ENCODE results near the gene RABAC1. TPM values are rescaled to one million over a fixed set of nuclear protein-coding genes. Genes with fewer than 3 reads are reported as not detected.

RABAC1 gene
- total and polyA plus RNA-seq, 2 of the 4 experiments (the other 2 are of a cell fraction), result 117 to 276 TPM

DNA sequence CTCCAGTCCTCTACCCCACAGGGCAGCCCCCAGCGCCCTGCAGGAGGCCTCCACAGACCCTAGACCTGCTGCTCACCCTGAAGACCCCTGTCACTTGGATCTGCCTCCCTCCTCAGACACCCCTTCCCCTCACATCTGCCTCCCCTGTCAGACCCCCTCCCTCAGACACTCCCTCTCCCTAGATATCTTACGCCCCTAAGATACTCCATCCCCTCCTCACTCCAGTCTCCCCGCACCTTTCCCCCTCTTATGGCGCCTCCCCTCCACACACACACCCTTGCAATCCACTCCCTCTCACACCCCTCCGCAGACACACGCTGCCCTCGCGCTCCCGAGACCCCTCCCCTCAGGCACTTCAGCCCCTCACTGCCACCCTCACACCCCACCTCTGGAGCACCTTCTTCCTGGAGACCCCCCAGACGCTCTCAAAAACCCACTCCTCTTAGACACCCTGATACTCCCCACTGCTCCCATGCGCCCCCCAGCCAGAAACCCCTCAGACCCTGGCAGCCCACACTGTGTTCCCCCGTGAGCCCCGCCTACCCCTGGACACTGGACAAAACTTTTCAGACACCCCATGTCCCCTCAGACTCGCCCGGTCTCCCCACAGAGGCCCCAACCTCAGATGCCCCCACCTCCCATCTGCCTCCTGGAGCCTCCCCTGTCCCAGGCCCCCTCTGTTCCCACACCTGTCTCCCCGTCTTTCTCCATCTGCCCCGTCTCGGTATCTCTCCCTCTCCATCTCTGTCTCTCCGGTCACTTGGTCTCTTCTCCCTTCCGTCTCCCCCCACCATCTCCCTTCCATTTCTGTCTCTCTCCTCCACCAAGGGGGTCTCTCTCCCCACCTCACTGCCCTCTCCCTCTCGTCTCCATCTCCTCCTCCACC, 45.3 kb downstream of the RABAC1 start:
- Histone ChIP-seq H4K91ac (ENCODE audit: insufficient read depth, low read depth, low read length) (no peak overlapping the region), H2AFZ (replicated peaks; ENCODE audit: low read length, poor library complexity) (no peak overlapping the region), H2BK20ac (ENCODE audit: low read depth, low read length) (no peak overlapping the region), H3K23ac (ENCODE audit: low read depth, low read length) (no peak overlapping the region), H3K9ac (ENCODE audit: low read depth, low read length) (no peak overlapping the region), H2BK15ac (ENCODE audit: low read depth, low read length) (no peak overlapping the region), H3K4me3 (ENCODE audit: insufficient read depth, low read depth, low read length) (no peak overlapping the region), H2BK120ac (ENCODE audit: low read depth, low read length) (no peak overlapping the region), H3K36me3 (ENCODE audit: control insufficient read depth, insufficient read depth, low read length) (no peaks in the 10 kb centered on the region), H3K9me3 (ENCODE audit: control insufficient read depth, insufficient read depth, low read length) (no peaks in the 10 kb centered on the region), H2BK5ac (ENCODE audit: low read depth, low read length, poor library complexity, severe bottlenecking) (no peak overlapping the region), H3K14ac (replicated peaks; ENCODE audit: low read depth, low read length) (no peak overlapping the region), H3K18ac (ENCODE audit: low read depth, low read length) (no peak overlapping the region), H4K8ac (ENCODE audit: low read depth in 2 of 2, low read length in 2 of 2) (no peak overlapping the region), H3K27ac (ENCODE audit: insufficient read depth, low read length) (no peak overlapping the region), H3K27me3 (ENCODE audit: control insufficient read depth, insufficient read depth, low read length) (peaks cover 72% of the 10 kb centered on the region), H3K4me1 (ENCODE audit: control insufficient read depth, insufficient read depth, low read length) (0 out of 2 replicates have a peak, but pooled peaks cover 2% of the 10 kb centered on the region), H2AK5ac (ENCODE audit: low read depth, low read length) (no peak overlapping the region), H4K5ac (ENCODE audit: low read depth, low read length) (no peak overlapping the region), H3K4me2 (ENCODE audit: low read depth, low read length) (no peak overlapping the region), H3K56ac (ENCODE audit: extremely low read depth, insufficient read depth, low read length) (no peak overlapping the region), H3K79me1 (ENCODE audit: low read depth in 1 of 2, low read length in 2 of 2) (no peaks in the 10 kb centered on the region), H2AK9ac (replicated peaks; ENCODE audit: low read depth, low read length, poor library complexity) (no peak overlapping the region), H3K4ac (ENCODE audit: low read depth, low read length) (no peak overlapping the region), H3K9me1 (ENCODE audit: insufficient read depth, low read length) (peaks cover 8% of the 10 kb centered on the region), H4K20me1 (ENCODE audit: insufficient read depth, low read length) (peaks cover 28% of the 10 kb centered on the region)
- in situ Hi-C loops (cut with MboI; ENCODE audit: low sequenced_read_pairs) (no loop called here), dilution Hi-C loops (cut with HindIII; ENCODE audit: low sequenced_read_pairs, unreplicated experiment) (no loop called here), intact Hi-C loops (cut with micrococcal nuclease) (no loop called here)
- ChIA-PET CTCF (no interaction called here), POLR2A (ENCODE audit: unreplicated experiment) (no interaction called here)
- no peak for ATAC-seq (ENCODE audit: low read depth)
- BruUV-seq (replicated peaks), result no TSS peak
- 4% methylated on average over 16 of the region's 21 CpGs; no CpG with 5 or more reads in 1 of the 2 experiments for WGBS, 2 experiments (ENCODE audit: extremely low coverage in 2 of 2, insufficient read length in 1 of 2)
- no peak for DNase-seq
- TF ChIP-seq MAZ (IDR thresholded peaks at IDR 0.05; ENCODE audit: borderline replicate concordance, low read depth, low read length) (no peak), ELK1 (IDR thresholded peaks at IDR 0.05; ENCODE audit: borderline replicate concordance, low read depth, low read length) (no peak), FOS (IDR thresholded peaks at IDR 0.05; ENCODE audit: low read depth, low read length) (no peak), MXI1 (IDR thresholded peaks at IDR 0.05; ENCODE audit: borderline replicate concordance, low read depth, low read length) (no peak), CEBPB (IDR thresholded peaks at IDR 0.05; ENCODE audit: low read depth, low read length) (no peak), NFE2L2 (IDR thresholded peaks at IDR 0.05; ENCODE audit: low read depth, low read length) (no peak), CHD1 (IDR thresholded peaks at IDR 0.05; ENCODE audit: low read depth, low read length) (no peak), MAFK (IDR thresholded peaks at IDR 0.05; ENCODE audit: low read depth, low read length) (no peak), RCOR1 (IDR thresholded peaks at IDR 0.05; ENCODE audit: insufficient replicate concordance, low read length) (no peak), BHLHE40 (IDR thresholded peaks at IDR 0.05; ENCODE audit: low read depth, low read length) (no peak), POLR2A (IDR thresholded peaks at IDR 0.05; ENCODE audit: low read depth, low read length) (no peak), CTCF (conservative IDR thresholded peaks at IDR 0.05; ENCODE audit: low read depth, low read length) (no peak), RAD21 (IDR thresholded peaks at IDR 0.05; ENCODE audit: low read length) (no peak), SMC3 (IDR thresholded peaks at IDR 0.05; ENCODE audit: low read depth, low read length) (no peak)
- TF ChIP-seq, protein P1, sequence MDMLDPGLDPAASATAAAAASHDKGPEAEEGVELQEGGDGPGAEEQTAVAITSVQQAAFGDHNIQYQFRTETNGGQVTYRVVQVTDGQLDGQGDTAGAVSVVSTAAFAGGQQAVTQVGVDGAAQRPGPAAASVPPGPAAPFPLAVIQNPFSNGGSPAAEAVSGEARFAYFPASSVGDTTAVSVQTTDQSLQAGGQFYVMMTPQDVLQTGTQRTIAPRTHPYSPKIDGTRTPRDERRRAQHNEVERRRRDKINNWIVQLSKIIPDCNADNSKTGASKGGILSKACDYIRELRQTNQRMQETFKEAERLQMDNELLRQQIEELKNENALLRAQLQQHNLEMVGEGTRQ (IDR thresholded peaks at IDR 0.05; ENCODE audit: low read depth, low read length), result no peak

Data from IMR-90 (cell line).